ENCODE results near the gene PPP3CA.

- TF ChIP-seq, protein P1, sequence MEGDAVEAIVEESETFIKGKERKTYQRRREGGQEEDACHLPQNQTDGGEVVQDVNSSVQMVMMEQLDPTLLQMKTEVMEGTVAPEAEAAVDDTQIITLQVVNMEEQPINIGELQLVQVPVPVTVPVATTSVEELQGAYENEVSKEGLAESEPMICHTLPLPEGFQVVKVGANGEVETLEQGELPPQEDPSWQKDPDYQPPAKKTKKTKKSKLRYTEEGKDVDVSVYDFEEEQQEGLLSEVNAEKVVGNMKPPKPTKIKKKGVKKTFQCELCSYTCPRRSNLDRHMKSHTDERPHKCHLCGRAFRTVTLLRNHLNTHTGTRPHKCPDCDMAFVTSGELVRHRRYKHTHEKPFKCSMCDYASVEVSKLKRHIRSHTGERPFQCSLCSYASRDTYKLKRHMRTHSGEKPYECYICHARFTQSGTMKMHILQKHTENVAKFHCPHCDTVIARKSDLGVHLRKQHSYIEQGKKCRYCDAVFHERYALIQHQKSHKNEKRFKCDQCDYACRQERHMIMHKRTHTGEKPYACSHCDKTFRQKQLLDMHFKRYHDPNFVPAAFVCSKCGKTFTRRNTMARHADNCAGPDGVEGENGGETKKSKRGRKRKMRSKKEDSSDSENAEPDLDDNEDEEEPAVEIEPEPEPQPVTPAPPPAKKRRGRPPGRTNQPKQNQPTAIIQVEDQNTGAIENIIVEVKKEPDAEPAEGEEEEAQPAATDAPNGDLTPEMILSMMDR (conservative IDR thresholded peaks at IDR 0.05), result no peak
- TF ChIP-seq EZH2 (IDR thresholded peaks at IDR 0.05; ENCODE audit: low read depth), result no peak
Observed at GRCh38 chr4:101183666-101184373, 163.5 kb downstream of the PPP3CA start.
